Stimulated activated CD8-positive, alpha-beta memory T cell treated with anti-CD3 and anti-CD28 coated beads, Interleukin-12 subunit alpha, Interleukin-12 subunit beta, amount 100 ng/mL, for 4 hours (primary cell): ENCODE results near the gene ANKRD30A.
"Not testable (repeated sequence)": the region's sequence is repeated elsewhere in the genome, so short reads cannot be mapped to it uniquely, and the experiment has no call there.

Experiments
- DNase-seq: peaks from one replicate; pipeline ENCODE4 v3.0.0-alpha.2; 2020; ENCODE audit warnings: low read depth

The ANKRD30A gene, protein sequence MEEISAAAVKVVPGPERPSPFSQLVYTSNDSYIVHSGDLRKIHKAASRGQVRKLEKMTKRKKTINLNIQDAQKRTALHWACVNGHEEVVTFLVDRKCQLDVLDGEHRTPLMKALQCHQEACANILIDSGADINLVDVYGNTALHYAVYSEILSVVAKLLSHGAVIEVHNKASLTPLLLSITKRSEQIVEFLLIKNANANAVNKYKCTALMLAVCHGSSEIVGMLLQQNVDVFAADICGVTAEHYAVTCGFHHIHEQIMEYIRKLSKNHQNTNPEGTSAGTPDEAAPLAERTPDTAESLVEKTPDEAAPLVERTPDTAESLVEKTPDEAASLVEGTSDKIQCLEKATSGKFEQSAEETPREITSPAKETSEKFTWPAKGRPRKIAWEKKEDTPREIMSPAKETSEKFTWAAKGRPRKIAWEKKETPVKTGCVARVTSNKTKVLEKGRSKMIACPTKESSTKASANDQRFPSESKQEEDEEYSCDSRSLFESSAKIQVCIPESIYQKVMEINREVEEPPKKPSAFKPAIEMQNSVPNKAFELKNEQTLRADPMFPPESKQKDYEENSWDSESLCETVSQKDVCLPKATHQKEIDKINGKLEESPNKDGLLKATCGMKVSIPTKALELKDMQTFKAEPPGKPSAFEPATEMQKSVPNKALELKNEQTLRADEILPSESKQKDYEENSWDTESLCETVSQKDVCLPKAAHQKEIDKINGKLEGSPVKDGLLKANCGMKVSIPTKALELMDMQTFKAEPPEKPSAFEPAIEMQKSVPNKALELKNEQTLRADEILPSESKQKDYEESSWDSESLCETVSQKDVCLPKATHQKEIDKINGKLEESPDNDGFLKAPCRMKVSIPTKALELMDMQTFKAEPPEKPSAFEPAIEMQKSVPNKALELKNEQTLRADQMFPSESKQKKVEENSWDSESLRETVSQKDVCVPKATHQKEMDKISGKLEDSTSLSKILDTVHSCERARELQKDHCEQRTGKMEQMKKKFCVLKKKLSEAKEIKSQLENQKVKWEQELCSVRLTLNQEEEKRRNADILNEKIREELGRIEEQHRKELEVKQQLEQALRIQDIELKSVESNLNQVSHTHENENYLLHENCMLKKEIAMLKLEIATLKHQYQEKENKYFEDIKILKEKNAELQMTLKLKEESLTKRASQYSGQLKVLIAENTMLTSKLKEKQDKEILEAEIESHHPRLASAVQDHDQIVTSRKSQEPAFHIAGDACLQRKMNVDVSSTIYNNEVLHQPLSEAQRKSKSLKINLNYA (N-terminal part only)

DNA sequence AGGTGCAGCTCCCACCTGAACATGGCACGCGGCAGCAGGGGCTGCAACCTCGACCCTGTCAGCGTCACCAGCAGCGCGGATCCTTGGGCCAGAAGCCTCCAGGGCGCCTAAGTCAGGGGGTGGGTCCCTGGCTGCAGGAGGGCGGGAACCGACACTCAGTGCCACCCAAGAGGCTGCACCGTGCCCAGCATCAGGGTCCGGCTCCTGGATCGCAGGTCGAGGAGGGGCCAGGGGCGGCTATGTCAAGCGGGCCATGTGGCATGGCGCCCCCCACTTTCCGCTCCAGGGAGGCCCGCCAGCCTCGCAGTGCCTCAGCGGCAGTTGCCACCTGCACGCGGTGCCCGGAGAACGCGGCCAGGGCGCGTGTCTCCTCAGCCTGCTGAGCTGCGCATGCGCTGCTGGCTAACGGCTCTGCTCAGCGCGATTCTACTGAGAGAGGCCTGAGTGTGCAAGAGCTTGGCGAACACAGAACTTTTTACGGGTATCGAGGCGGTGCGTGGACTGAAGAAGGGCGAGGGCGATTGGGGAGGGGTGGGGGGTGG, at the start of gene ANKRD30A:
TSS of gene ANKRD30A (plus strand) at position 408 of the 542 bp plus-strand sequence. CDS start 190 bp downstream, outside the sequence.
- no peak for DNase-seq

DNA sequence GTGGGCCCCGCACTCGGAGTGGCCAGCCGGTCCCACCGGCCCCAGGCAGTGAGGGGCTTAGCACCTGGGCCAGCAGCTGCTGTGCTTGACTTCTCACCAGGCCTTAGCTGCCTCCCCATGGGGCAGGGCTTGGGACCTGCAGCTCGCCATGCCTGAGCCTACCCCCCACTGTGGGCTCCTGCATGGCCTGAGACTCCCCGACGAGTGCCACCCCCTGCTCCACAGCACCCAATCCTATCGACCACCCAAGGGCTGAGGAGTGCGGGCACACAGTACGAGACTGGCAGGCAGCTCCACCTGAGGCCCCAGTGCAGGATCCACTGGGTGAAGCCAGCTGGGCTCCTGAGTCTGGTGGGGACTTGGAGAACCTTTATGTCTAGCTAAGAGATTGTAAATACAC, 49.3 kb upstream of the ANKRD30A start:
- DNase-seq: not testable (repeated sequence)

DNA sequence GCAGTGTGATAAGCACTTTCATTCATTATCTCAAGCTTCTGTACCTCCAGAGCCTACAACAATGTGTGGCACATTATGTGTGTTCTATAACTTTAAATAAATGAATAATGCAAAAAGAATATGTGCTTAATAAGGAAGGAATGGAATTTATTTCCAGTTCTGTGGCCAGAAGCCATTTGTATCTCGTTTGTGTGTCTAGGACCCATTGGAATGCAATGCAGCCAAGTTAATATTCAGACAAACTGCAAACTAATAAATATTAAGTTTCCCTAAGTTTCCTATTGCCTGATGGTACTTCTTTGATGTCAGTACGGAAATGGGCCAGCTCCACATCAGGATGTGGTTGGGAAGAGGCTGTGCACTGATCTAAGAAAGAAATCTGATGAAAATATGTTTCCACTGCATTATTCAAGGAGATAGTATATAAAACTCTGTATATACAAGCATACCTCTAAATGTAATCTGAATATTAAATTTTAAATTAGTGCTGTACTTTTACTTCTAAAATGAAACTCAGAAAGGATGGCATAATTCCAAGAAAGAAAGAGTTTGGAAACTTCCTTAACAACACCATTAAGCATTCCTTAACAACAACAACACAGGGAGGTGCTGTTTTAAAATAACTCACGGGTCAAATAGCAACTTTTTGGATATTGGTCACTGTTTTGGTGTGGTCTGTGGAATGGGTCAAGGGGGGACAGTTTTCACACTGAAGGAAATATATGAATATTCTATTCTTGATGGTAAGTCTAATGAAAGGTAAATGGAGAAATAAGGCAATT, 29.4 kb upstream of the ANKRD30A start:
- no peak for DNase-seq

DNA sequence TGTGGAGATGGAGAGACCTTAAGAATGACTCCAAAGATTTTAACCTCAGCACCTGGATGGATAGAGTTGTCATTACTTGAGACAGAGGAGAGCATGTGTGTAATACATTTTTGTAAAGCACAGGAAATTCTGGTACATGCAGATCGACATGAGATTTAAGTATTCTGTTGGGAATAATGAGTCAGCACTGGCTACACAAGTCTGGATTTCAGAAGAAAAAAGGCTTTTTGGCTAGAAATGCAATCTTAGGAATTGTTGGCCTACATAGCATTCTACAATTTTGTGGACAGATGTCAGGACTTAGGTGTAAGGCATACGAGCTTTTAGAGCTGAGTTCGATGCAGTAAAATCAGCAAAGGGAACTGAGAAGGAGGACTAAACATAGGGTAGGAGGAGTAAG, 24.1 kb upstream of the ANKRD30A start:
- no peak for DNase-seq

DNA sequence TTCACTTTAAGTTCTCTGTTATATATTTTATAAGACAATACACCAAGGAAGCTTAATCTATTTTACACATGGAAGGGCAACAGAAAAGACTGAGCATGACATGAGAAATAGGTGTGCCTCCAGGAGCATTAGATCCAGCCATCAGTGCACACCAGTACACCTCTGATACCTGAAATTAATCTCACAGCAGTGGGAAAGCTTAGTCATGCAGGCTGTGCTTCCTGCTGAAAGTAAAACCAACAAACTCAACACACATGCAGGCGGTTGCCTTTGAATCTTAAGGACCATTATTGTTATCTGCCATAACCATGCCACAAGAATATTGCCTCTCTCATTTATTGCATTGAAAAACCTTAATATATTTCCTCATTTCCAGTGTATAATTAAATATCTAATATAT, 16.4 kb upstream of the ANKRD30A start:
- no peak for DNase-seq

DNA sequence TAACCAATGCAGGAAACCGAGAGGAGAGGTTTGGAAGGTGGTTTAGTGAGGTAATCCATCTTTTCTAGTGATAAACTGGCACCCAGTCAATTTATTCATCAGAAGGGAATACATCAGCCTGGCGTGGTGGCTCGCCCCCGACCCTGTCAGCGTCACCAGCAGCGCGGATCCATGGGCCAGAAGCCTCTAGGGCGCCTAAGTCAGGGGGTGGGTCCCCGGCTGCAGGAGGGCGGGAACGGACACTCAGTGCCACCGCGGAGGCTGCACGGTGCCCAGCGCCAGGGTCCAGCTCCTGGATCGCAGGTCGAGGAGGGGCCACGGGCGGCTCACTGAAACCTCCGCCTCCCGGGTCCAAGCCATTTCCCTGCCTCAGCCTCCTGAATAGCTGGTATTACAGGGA, 866 bp upstream of the ANKRD30A start:
- DNase-seq: no peak

DNA sequence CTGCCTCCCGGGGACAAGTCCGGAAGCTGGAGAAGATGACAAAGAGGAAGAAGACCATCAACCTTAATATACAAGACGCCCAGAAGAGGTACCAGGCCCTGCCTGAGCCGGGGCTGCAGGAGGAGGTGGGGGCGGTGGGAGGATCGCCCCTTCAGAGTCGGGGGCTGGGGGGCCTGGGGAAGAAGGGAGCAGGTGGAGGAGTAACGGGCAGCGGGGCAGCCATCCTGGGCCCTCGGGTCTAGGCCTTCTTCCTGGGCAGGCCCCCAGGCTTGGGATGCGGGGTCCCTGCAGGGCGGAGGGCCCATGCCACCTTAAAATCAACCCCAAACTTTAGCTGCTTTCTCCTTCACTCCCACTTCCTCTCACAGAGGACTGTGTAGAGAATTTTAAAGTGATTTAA, 523 bp downstream of the ANKRD30A start:
- DNase-seq: no peak

DNA sequence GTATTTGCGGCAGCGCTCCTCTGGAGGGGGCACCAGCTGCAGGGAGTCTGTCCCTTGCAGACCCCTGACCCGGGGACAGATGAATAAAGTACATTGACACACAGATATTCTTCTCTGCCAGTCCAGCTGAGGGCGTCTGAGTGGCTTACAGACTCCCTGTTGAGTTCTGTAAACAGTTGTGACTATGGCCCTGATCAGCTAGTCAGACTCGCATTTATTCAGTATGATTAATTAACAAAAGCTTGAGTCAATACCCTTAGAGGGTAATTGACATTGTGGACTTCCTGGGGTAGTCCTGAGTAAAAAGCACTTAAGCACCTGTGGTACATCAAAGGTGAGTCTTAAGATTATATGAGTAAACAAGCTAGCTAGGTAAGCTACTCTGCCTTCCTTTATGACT, 21.0 kb downstream of the ANKRD30A start:
- no peak for DNase-seq

DNA sequence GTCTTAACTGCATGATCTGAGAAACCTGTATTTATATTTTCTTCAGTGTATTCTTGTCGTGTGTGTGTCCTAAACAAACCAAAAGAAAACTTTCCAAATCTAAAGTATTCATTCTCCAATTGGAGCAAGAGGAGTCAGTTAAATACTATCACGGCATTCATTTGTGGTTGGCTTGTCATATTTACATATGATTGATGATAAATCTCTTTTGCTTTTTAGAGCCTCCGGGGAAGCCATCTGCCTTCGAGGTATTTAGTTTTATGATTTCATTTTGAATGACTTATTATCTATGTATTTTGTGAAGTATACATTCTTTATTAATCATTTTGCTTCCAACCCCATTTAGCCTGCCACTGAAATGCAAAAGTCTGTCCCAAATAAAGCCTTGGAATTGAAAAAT, 37.0 kb downstream of the ANKRD30A start:
- not testable (repeated sequence) for DNase-seq

DNA sequence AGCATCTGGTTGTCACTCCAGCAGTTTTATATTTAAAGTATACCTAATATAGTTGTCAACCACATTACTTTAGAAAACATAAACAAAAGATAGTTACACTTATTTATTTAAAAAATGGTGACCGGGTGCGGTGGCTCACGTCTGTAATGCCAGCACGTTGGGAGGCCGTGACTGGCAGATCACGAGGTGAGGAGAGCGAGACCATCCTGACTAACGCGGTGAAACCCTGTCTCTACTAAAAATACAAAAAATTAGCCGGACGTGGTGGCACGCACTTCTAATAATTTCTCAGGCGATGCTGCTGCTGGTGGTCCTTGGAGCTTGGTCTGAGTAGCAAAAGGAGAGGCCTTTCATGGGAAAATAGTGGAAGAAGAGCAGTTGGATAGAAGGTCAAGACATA, 46.5 kb downstream of the ANKRD30A start:
- DNase-seq: not testable (repeated sequence)

DNA sequence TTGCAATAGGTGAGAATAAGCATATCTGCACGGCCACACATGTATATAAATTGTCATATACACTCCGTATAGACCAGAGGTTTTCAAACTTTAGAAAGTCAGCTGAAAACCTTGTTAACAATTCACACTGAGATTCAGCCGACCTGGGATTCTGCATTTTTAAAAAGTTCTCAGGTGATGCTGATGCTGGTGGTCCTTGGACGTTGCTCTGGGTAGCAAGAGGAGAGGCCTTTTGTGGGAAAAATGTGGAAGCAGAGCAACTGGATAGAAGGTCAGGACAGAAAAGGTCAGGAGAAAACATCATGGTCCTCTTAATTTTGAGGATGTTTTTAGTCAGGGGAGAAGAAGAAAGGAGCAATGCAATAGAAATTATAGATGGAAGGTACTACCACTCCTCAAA, 52.9 kb downstream of the ANKRD30A start:
- not testable (repeated sequence) for DNase-seq

DNA sequence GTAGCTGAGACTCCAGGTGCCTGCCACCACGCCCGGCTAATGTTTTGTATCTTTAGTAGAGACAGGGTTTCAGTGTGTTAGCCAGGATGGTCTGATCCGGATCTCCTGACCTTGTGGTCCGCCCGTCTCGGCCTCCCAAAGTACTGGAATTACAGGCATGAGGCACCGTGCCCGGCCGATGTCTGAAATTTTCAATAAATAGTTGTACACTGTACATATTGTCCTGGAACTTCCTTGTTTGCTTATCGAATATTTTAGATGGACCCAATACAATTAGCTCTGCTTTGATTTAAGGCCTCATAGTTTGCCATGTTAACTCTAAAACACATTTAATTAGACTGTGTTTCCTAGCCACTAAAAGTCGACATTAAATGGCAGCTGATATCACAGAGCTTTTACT, 57.3 kb downstream of the ANKRD30A start:
- DNase-seq: not testable (repeated sequence)

DNA sequence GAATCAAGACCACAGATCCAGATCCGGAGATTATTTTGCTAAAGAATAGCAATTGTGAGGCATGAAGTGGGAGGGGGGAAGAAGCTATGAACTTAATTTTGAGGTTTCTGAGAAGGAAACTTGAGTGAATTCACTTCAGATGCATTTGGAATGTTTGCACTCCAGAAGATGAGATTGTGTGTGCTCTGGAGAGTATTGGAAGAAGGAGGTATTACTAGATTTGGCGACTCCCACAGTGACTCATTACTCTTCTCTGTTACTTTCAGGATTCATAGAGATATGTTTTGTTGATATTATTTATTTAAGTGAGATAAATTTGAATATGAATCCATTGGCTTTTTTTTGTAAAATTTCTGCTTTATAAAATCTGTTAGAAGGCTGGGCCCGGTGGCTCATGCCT, 80.7 kb downstream of the ANKRD30A start:
- DNase-seq: no peak

DNA sequence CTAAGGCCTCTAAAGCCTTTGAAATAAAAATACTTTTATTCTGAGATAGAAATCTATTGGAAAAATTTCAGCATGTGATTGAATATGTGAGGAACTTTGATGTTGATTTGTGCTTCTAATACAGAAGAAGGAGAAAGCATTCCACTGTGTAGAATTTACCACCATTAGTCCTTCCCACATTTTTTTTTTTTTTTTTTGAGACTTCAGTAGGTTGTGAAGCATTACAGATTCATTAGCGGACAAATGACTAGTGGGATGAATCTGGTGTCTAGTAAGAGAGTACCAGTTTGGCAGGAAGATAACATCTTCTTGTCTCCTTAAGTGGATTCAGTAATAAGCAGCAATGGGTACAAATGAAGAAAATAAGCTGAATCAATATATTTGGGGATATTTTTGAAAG, 95.5 kb downstream of the ANKRD30A start:
- no peak for DNase-seq

DNA sequence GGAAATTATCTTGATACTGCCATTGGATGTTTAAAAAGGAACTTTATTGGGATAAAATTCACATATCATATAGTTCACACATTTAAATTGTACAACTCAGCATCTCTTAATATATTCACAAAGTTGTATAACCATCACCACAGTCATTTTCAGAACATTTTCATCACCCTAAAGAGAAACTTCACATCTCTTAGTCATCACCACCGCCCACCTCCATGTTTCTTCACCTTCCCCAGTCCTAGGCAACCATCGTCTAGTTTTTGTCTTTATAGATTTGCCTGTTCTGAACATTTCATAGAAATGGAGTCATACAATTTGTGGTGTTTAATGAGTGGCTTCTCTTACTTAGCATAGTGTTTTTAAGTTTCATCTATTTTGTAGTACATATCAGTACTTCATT, 96.6 kb downstream of the ANKRD30A start:
- DNase-seq: no peak

DNA sequence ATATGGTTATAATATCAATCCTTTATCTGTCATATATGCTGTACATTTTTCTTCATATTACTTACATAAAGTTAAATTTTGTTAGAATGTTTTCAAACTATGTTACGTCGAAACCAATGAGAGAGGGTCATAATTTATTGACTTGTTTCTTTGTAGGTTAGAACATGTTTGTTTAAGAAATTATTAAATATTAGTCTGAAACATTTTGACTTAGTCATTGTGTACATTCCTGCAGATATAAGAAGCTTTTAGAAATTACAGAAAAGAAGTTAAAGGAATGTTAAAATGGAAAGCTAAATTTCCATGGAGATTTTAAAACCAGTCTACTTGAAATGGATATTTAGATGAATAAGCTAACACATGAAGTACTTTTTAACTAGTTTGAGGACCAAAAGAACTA, 99.8 kb downstream of the ANKRD30A start:
- DNase-seq: no peak

DNA sequence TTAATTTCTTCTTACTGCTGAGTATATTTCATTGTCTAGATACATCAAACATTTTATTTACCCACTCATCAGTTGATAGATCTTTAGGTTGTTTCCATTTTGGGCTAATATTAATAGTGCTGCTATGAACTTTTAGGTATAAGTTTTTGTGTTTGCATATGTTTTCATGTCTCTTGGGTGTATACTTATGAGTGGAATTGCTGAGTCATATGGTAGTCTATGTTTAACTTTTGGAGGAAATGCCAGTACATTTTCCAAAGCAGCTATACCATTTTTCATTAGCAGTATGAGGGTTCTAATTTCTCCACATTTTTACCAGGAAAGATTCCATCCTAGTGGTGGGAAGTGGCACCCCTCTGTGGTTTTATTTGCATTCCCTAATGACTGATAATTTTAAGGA, 101.1 kb downstream of the ANKRD30A start:
- no peak for DNase-seq

DNA sequence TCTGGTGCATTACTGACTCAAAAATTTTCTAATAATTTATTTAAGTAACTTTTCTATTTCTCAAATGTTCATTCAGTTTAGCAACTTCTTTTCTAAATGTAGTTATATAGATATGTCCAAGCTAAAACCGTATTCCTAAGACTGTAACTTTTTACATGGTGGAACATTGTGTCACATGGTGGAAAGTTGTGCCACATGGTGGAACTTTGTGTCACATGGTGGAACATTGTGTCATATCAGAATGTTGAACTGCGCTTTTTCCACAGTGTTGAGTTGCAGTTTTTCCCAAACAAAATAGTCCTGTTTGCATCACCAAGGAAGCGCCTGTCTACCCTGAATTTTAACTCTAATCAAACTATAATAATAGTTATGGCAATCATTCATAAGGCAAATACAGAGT, 109.3 kb downstream of the ANKRD30A start:
- DNase-seq: no peak

DNA sequence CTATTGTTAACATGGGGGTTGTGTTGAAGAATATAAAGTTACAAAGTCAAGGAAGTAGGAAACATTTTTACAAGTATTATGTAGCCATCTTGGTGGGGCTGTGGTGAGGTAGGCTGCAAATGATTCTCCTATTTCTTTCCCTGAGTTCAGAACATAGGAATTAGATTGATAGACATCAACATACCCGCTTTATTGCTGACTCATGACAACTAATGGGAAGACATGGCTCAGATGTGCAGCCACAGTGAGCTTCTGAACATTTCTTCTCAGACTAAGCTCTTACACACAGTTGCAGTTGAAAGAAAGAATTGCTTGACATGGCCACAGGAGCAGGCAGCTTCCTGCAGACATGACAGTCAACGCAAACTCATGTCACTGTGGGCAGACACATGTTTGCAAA, 110.7 kb downstream of the ANKRD30A start:
- no peak for DNase-seq

DNA sequence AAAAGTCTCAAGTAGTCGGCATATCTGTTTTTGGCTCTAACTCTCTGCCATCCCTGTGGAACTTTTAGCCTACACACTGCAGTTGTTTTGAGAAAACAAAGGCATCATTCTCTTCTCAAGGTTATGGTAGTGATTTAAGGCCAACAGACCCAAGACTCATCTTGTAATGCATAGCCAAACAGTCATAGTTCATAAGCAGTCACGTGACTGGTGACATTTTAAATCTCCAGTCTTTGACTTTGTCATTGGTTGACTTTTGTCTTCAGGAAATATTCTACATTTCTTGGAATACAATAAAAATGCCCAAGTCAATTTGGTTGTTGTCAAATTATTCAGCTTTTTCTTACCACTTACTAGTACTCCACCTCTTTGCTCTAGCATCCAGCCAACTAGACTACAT, 114.8 kb downstream of the ANKRD30A start:
- DNase-seq: no peak

DNA sequence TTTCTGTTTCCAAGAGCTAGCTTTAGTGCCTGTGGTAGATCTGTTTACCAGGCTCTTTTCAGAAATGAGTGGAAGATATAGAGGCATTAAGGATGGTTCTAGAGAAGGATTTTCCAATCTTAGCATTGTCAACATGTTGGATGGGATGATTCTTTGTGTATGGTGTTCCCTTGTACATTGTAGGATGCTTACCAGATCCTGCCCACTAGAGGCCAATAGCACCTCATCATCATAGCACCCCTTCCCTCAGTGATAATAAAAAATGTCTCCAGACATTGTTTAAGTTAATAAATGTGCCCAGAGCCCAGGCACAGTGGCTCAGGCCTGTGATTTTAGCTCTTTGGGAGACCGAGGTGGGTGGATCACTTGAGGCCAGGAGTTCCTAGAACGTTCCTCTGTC, 121.2 kb downstream of the ANKRD30A start:
- DNase-seq: no peak
